ENCODE measurements around the gene IRF2.

Gene IRF2

DNA sequence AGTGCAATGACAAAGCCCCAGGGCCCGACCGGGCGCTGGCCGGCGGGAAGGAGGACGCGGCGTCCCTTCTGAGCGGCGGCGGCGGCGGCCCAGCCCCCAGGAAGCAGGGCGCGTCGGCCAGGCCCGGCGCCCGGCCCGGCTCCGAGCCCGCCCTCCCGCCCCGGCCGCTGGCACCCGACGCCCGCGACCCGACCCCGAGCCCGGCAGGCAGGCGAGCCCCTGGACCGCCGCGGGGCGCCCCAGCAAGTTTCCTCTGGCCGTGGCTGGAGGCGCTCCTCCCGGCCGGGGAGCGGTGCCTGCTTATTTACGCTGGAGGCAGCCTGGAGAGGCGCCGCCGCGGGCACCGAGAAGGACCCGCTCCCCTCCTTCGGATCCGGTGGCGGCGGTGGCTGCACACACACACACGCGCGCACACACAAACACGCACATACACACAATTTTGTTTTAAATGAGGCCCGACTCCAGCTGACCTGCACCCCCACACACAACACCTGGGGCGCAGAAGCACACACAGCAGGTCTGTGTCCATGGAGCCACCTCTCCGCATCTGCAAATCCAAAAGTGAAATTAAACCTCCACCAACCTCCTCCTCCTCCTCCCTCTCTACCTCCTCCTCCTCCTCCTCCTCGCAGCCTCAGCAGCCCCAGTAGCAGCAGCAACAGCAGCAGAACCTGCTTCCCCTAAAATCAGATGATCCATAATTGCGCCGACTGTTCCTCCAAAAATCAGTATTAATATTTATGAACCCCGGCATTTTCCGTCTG lies 669 bp downstream of the IRF2 start:
- DNase-seq: peak; percentile 52

DNA sequence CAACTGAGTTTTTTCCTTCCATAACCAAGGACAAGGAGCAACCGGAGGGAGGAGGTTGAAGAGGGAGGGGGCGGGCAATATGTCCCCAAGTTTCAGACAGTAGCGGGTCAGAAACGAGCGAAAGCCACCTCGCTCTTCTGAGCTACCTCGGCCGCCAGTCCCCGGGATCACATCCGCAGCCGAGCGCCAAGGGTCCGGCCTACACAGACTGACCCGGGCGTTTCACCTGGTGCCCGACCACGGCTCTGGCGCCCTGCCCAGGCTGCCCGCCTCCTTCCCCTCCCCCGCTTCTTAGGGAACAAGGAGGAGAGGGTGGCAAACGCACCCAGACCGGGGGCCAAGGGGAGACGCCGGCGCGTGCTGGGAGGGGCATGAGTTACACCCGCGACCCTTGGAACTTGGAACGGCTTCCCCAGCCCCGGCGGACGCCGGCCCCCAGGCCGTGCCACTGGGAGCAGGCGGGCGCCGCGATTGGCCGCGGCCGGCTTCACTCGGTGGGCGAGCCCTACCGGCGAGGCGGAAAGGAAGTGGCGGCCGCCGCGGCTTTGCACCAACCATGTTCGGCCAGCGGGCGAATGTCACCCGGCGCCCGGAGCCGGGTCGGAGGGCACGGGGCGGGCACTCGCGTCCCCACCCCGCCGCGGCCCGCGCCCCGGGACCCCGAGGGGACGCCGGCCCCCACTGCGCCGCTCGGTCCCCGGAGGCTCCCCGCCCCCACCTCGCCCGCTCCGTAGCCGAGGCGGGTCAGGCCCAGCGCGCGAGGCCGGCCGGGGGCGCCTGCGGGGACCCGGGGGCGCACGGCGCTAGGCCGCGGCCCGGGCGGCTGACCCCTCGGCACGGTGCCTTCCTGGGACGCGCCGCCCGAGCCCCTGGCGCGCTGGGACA lies 1.5 kb downstream of the IRF2 start:
- peak; percentile 84 for DNase-seq

- no peak for DNase-seq
Observed at GRCh38 chr4:184471881-184472613, 2.3 kb downstream of the IRF2 start.

DNA sequence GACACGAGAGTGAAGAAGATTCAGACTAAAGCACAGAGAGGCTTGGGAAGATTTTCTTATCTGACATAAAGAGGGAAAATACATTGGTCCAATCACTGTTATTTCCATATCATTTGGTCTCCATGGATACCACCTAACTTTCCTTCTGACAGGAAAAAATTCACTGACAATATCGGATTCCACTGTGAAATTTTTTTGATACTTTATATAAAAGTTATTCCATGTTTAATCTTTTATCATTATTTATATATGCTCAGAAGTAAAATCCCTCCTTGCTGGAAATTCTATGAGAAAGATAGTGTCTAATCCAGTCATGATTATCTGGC lies 3.6 kb downstream of the IRF2 start:
- DNase-seq: no peak

- DNase-seq: no peak
Observed at GRCh38 chr4:184466634-184467033, 7.7 kb downstream of the IRF2 start.

- no peak for DNase-seq
Observed at GRCh38 chr4:184464759-184465454, 9.4 kb downstream of the IRF2 start.

GRCh38 chr4:184463856-184464255 lies 10.5 kb downstream of the IRF2 start:
- no peak for DNase-seq

GRCh38 chr4:184463158-184463557 lies 11.2 kb downstream of the IRF2 start:
- DNase-seq: no peak

GRCh38 chr4:184462724-184463123 lies 11.6 kb downstream of the IRF2 start:
- no peak for DNase-seq

DNA sequence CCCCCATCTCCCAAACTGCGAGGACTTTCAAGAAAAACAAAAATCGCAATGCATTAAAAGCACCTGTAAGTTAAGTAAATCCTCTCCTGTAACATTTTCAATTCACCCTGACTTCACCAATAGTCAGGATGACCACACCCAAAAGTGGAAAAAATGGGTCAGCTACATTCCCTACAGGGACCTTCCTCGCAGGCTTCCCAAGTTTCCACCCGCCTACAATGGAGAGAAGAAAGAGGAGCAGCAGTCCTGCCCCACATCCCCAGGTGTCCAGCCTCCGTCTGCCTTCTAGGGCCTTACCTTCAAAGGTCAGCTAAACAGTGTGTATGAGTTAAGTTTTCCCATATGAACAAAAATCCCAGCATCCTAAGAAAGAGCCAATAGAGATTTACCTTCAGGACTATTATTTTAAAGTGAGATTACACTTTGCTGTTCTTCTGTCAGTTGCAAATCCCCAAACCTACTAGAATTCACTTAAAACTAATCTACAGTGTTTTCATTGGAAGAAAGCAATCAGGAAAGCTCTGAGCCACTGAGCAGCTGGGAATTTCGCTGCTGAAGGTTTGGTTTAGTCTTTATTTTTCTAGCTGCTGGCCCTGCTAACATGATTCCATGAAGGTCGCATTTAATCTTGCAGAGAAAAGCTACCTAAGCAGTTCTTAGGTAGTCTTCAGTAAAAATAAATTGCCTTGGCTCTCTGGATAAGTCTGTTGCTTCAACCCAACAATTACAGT lies 12.5 kb downstream of the IRF2 start:
- DNase-seq: no peak

GRCh38 chr4:184460499-184461285 lies 13.7 kb downstream of the IRF2 start:
- no peak for DNase-seq

GRCh38 chr4:184459413-184459812 lies 14.9 kb downstream of the IRF2 start:
- DNase-seq: no peak

DNA sequence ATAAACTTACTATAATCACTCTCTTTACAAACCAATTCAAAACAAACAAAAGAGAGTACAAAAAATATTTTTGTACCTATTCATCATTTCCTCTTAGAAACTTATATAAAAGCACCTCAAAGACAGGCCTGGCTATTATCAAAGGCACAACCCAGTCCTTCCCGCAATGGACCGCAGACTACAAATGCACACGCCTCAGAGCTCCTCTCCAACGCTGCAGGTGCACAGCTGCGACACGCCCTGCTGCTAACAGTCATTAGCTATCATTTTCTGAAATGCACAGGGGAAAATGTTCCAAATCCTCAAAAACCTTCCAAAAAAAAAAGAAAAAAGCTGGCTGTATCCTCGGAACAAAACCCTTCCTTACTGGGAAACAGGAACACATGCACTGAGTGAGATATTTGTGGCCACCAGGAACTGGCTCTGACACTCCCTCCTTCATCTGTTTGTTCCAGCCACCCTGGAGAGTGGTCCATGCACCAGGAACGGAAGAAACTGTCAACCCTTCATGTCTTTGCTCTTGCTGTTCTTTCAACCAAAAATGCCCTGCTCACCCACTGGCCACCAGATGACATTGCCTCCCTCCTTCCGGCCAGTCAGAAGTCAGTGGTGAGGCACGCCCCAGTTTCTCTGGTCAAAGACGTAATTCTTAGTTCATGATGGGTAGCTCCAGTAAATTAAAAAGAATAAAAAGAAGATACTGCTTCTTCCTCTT lies 16.7 kb downstream of the IRF2 start:
- no peak for DNase-seq

GRCh38 chr4:184456337-184456736 lies 18.0 kb downstream of the IRF2 start:
- DNase-seq: no peak

DNA sequence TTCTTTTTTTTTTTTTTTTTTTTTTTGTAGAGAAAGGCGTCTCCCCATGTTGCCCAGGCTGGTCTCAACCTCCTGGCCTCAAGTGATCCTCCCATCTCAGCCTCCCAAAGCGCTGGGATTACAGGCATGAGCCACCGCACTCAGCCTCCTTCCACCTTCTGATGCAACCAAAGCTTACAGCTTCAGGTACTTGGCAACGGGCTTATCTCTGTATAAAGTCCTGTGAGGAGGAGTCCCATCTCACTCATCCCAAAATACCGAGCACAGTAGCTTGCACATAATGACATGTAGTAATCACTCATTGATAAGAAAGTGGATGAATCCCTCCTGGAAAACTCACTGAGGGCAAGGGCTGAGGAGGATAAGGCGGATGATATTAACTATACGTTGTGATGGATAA lies 19.1 kb downstream of the IRF2 start:
- DNase-seq: no peak

DNA sequence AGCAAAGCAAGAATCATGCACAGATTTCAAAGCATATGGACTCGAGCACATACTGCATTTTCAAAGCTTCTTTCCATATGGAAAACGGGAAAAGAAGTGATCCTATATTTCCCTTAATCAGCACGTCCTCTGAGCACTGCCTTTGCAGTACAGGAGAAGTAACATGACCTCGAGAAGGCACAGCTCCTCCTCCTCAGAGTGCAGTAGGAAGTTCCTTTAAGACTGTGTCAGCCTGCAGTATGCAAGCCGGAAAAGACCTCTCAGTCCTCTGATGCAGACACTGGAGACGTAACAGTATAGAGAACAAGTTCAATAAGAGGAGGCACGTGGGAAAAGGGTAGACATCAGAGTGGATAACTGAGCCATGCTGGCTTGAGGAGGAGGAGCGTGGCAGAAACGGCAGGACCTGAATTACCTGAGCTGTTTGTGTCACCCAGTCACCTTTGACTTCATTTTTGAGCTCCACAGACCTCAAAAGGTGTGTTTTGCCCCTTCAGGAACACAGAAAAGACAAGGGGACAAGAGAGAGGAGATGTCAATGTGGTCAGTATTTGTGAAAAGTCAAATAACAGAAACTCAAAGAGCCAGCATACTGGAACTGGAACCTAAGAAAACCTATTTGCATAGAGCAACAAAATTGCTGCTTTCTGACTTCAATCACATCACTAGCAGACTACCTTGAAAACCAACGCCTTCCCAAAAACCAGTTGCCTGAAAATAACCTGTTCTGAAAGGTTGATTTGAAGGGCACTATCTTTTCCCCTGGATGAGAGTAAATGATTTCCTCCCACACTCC lies 20.8 kb downstream of the IRF2 start:
- peak; percentile 48 for DNase-seq

GRCh38 chr4:184452740-184453139 lies 21.6 kb downstream of the IRF2 start:
- DNase-seq: no peak

GRCh38 chr4:184451726-184452125 lies 22.6 kb downstream of the IRF2 start:
- DNase-seq: no peak

DNA sequence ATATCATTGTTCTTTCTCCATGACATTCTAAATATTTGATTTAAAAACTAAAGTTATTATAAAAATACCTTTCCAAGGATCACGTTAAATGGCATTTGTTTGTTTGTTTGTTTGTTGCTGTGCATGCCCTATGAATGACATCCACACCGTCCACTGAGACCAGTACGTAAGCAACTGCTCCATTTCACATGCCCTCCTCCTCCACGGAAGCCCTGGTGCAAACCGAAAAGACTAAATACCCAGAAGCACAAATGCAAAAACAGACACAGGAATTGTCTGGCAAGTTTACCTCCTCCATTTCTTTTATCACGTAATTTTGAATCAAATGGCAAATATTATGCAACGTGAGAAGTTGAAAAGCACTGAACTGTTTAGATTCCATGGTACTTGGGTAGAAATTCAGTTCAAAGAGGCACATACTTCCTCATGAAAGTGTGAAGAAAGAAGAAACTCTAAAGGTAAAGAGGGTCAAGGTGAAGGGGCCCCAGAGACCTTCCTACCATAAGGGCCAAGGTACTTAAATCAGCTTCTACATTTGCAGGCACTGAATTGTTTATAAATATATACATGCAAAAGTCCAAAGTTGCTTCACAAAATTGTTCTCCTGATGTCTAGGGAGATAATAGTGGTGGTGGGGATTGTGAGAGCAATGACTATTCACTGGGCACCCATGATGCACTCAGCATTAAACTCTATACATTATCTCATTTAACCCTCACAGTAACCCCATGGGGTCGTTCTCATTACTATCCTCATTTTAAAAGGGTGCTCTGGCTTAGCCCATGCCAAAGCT lies 23.4 kb downstream of the IRF2 start:
- no peak for DNase-seq
